Sigmoid colon (tissue), 4 donors: ENCODE data around the gene KAZN.

Experiments
- CTCF ChIP-seq, 4 experiments: fragments of 450-650 bp in 3 of 4; fragments of 200-600 bp in 1 of 4; IDR thresholded peaks; one replicate each; pipeline ENCODE4 v1.5.1; 2016 to 2019; ENCODE audit warnings: antibody characterized with exemption in 4 of 4, mild to moderate bottlenecking in 3 of 4, moderate library complexity in 2 of 4
- EP300 ChIP-seq, 4 donors: sonication (generic); formaldehyde crosslinking; IDR thresholded peaks; one replicate each; pipeline ENCODE4 v1.6.1; 2017; ENCODE audit warnings: antibody characterized with exemption in 4 of 4
- POLR2A ChIP-seq, 2 donors: fragments of 450-650 bp; IDR thresholded peaks; one replicate each; pipeline ENCODE4 v1.6.1; 2016; ENCODE audit warnings: antibody characterized with exemption in 2 of 2, mild to moderate bottlenecking in 2 of 2, moderate library complexity in 2 of 2
- POLR2AphosphoS5 ChIP-seq, 4 donors: sonication (generic); formaldehyde crosslinking; IDR thresholded peaks; one replicate each; pipeline ENCODE4 v1.6.1; 2017; ENCODE audit warnings: antibody characterized with exemption in 4 of 4

GRCh38 chr1:14615549-14616218 lies 17.2 kb downstream of the KAZN start:
- TF ChIP-seq CTCF (IDR thresholded peaks at IDR 0.05), result no peak
- no peak for TF ChIP-seq EP300 (IDR thresholded peaks at IDR 0.05)
- TF ChIP-seq POLR2AphosphoS5 (IDR thresholded peaks at IDR 0.05), result no peak
- no peak for TF ChIP-seq POLR2A (IDR thresholded peaks at IDR 0.05)
